Left renal cortex interstitium (tissue), 4 donors: ENCODE data around the gene RNFT2. TPM values are rescaled to one million over a fixed set of nuclear protein-coding genes. Genes with fewer than 3 reads are reported as not detected.

ENCODE experiments used
- DNase-seq, 4 donors: peaks; one replicate each; pipeline ENCODE4 v3.0.0-alpha.2; 2013; ENCODE audit warnings: low read depth in 4 of 4, low spot score in 2 of 4, missing footprints in 1 of 4
- polyA plus RNA-seq, 4 donors: library from polyadenylated mRNA; unstranded; fragments of 120-200 nt; gene quantifications; one replicate each; pipeline ENCODE4 v1.2.1, GENCODE V29; 2013; ENCODE audit not compliant: insufficient read length in 4 of 4

The RNFT2 gene
- polyA plus RNA-seq, 4 donors = 4.0 to 8.0 (median 6.0) TPM

DNA sequence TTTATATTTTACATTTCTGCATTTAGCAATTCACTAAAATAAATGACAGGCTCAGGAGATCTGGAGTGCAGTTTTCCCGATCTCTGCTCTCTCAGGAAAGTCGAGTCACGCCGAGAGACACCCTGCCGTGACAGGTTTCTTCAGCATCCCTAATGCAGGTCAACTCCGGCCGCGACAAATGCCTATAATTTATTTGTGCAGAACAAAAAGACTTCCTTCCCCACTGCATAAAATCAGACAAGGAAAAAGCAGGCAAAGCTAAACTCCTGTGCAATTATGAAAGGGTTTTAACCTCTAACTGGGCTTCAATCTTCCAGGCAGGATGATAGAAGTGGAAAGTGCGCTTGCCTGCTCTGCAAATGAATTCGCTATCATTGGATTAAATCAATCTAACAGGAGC is 28.3 kb upstream of the RNFT2 start:
- DNase-seq = no peak

DNA sequence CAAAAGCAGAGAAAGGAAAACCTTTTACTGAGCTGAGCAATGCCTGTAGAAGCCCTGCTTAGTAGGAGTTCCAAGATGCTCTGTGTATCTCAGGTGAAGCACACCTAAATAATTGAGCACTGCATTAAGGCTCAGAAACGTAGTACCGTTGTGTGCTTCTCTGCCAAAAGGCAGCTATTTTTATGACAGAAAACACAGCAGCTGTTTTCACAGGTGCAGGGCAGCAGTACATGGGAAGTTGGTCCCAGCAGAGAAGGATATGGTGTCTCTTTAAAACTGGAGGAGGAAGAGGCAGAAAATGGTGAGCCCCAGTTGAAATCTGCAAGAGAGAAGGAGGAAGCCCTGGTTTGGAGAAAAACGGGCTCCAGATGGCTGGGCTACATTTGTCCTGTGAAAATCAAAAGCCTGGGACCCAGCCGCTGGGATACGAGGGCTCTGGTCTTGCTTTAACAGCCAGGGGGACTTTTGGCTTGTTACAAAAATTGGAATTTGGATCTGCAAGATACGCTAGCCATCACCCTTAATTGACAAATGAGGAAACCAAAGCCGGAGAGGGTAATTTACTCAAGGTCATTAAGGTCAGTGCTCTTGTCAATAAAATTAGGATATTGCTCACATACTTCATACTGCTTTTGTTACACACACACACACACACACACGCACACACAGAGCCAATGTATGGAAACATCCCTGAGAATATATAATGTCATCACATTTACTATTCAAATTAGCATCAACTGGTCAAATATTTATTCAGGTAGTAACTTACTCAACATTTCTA is 27.6 kb upstream of the RNFT2 start:
- no peak for DNase-seq

DNA sequence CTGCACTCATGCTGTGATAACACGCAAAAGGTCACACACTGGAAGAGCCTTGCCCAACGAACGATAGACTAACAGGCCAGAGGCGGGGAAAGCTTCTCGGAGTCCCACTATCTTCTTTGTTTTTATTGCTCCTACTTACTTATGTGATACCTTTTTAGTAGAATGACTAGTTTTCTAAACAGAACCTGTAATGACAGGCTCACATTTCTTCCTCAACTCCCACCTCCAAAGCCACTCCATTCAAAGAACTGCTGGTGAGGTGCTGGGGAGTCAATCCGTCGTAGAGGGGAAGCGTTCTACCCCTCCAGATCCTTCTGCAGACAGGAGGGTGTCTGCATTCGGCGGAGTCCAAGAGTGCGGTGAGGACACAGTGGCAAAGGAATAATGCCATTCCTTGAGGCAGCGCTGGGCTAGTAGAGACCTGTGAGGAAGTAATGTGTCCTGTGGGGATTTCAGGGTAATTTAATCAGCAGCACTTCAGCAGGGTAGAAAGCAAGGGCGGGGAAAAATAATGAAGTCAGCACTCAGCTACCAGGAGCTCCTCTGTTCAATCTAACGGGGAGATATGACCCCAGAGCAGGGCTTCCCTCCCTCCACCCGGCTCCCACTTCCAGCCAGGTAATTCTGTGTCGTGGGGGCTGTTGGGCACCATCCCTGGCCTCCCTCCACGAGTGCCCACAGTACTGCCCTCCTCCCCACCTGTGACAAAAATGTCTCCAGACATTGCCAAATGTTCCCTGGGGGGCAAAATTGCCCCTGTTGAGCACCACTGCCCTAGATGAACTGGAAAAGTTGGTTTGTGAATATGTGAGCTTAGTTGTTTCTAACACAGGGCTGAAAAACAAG is 25.4 kb upstream of the RNFT2 start:
- DNase-seq = no peak

DNA sequence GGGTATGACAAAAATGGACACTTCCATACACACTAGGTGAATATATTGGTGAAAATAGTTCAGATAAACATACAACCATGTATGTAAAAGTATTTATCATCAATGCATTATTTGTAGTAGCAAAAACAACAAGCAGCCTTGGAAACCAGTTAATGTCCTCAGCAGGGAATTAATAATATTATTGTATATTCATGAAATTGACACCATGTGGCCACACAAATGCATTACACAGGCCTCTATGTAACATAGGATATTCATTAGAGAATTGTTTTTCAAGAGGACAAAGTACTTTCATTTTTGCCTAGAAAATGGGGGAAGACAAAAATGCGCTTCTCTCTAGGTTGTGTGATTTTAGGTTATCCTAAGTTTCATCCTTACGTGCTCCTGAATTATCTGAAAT is 24.6 kb upstream of the RNFT2 start:
- DNase-seq = no peak

DNA sequence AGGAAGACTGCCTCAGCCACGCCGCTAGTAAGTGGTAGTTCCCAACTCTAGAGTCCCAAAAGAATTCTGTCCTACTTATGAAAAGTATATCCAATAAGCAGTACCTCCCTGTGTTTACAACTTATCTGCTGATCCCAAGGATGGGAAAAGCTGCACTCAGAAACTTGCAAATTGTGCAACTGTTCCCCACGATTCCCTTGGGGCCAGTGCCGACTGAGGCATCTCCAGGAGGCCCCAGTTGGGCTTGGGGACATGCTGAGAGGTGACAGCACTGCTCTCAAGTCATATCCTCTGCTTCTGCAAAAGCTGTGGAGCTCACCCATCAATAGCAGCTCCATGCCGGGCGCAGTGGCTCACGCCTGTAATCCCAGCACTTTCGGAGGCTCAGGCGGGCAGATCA is 23.9 kb upstream of the RNFT2 start:
- DNase-seq = no peak

DNA sequence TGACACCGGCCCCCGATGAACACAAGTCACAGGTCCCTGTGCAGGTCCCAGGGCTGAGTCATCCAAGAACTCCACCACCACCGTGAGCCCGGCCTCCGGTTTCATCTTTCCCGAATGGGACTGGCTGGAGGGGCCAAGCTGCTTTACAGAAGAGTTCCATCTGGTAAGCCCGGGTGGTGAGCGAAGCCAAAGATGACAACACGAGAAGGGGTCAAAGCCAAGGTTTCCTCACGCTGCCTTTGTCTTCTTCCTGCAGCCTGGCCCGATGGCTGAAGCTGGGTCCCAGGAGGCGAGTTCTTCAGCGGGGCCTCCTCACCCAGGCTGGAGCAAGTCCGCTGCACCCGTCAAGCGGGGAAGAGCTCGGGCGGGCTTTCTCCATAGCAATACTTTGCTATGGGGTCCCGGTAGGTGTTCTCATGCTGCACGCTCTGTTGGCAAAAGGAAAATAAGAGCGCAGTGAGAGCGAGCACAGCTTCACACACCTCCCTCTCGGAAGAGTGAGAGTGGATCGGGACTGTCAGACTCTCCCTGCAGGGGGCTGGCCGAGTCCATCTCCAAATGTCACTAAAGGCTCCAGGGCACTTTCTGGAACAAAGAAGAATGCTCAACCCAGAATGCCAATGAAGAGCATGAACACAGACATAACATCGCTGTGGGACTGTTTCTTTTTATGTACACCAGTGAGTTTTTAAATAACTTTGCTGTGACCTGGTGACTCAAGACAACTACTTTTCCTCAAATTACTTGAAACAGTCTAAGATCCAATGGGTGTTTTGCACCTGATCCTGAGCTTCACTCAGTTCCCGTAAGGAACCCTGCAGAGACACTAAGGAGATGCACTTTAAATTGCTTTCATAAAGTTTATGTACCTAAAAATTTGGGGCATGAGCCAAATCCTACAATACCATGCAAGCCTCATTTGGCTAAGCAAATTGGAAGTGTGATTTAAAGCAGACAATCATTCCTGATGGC is 20.4 kb upstream of the RNFT2 start:
- no peak for DNase-seq

DNA sequence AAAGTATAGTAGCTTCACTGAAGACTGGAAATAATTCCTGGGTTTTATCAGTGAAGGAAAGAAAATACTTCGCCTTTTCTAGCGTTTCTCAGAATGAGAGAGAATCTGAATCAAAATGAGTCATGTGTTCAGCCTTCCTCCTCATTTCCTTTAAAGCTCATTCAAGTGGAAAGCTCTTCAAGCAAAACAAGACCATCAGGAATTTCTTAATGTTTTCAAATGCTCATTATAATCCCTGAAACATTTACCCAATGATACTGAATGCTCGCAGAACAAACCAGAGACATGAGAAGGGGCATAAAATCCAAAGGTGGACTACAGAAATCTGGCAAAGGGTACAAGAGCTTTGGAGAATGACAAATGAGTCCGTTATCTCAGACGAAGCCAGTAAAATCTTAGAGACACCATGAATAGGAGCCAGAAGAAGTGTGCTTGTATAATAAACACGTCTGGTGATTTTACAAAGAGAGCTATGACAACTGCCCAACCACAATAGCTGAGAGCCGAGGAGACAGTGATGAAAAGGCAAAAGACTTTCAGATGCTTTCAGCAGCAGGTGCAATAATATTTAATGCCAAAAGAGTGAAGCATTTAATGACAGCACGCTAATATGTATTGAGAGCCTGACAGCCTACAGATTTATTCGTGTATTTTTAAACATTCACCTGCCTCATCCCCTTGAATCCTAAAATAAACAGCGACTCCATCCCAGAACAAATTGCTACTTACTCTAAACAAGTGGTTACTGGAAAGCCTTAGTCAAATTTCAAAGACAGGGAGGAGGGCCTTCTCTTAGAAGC is 19.3 kb upstream of the RNFT2 start:
- DNase-seq = no peak

DNA sequence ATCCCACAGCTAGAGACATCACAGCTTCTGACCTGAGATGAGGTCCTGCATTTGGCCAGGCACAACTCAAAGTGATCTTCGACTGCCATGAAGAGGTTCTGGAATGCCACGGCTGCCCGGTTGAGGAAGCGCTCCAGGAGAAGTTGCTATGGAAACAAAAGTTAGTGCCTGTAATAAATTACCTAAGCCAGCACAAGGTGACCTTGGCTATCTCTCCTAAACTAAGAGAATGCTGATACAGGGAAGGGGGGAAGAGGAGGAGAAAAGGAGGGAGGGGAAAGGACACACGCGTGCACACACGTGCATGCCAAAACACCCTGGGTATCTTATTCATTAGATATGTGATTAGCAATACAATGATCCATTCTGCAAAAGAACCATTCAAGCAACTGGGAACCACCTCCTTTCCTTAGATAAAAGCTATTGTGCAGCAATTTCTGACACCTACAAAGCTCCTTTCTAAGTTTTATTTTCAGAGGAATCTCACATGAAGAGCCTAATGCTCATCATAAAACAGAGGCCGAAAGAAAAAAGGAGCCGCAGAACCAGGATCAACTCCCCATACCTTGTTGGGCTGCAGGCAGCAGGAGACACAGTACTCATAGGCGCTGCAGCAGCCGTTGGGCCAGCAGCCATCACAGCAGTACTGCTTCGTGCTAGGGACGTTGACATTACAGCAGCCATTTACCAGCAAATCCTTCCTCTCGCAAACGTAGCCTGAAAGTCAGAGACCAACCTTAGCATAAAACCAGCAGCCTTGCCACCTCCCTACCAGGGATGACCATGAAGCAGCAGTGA is 18.2 kb upstream of the RNFT2 start:
- DNase-seq = no peak

DNA sequence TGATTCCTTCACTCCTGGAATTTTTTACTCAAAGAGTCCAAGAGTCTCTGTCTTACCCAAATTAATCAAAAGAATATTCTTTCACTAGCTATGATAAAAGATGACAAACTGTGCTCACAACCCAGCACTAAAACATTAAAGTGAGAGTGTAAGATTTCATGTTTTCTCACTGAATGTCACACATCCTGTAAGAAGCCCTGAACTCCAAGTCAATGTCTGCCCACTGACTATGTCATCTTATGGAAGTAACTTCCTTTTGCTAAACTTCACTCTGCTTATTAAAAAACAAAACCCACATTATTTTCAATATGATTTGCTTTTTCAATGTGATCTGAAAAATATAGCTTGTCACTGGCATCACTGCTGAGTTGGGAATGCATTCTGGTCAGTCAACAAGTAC is 15.9 kb upstream of the RNFT2 start:
- no peak for DNase-seq

DNA sequence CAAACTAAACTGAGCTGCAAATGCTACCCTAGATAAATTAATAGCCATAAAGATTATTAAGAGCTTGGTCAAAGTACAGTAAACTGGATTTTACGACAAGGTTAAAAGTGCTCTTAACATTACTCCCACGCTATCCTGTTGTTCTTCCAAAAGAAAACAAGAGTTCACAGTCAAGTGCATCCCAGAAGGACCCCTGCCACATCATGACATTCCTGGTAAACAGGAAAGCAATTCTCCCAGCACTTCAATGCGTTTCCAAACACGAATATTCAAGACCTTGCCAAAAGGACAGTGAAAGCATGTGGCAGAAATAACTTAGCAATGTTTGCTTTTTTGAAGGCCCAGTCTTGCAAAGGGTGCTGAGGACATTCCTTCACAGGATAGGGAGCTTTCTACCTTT is 11.4 kb upstream of the RNFT2 start:
- DNase-seq = no peak

DNA sequence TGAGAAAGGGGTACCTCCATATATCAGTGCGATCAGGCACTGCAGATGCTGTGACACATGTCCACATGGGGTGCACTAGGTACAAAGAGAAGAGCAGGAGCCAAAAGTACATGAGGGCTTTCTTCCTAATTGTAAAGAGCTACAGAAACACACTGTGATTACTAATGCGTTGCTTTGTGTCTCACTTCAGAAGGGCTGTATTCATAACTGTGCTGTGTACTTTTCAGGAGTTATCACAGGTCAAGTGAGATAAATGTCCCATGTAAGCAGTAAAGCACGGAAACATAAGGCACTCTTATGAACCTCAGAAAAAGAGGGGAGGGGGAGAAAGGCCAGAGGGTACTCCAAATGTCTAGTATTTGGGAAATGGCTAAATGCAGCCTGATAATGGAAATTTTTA is 10.9 kb upstream of the RNFT2 start:
- DNase-seq = no peak

DNA sequence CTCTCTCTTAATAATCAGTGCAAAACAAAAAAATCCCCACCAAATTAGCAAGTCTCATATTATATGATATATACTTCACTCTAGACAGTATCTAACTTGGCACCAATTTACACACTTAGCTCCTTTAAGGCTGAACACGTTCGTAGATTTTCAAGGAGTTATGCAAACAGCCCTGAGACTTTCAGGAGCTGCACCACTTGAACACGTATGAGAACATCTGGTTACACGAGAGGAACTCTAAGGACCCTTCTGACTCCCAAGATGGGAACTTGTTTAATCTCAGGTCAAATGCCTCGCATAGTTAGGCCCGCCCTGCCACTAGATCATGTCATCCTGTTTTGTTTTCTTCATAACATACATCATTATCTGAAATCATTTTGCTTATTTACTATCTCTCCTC is 10.2 kb upstream of the RNFT2 start:
- no peak for DNase-seq

DNA sequence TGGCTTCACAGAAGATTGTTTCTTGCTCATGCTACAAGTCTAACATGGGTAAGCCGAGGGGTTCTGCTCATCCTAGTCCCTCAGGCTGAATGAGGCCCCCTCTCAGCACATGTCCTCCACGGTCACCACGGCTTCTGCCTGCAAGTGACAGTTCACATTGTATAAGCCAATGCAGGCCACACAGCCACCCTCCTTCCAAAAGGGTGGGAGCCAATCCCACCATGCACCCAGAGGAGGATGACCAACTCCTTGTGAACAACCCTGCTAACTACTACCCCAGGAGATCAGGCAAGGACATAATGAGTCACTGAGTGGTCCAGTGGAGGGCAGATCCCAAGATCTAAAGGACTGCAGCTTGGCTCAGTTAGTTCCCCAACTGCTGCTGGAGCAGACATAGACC is 6.3 kb upstream of the RNFT2 start:
- no peak for DNase-seq

DNA sequence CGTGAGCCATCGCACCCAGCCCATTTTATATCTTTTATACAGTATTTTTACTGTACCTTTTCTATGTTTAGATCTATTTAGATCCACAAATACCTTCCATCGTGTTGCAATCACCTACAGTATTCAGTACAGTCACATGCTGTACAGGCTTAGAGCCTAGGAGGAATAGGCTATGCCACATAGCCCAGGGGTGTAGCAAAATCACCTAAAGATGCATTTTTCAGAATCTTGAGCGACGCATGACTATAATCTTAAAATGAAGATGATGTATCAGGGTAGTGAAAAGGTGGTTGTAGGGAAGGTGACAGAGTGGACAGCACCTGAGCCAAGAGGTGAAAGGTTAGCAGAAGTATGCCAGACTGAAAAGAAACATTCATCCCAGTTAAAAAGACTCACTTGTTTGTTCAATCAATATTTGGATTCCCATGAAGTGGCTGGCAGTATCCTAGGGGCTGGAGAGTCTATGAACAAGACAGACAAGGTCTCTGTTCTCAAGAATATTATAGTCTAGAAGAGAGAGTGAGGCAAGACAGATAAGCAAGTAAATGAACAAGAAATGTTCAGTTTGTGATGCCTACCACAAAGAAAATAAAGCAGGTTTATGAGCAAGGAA is 3.9 kb upstream of the RNFT2 start:
- no peak for DNase-seq

DNA sequence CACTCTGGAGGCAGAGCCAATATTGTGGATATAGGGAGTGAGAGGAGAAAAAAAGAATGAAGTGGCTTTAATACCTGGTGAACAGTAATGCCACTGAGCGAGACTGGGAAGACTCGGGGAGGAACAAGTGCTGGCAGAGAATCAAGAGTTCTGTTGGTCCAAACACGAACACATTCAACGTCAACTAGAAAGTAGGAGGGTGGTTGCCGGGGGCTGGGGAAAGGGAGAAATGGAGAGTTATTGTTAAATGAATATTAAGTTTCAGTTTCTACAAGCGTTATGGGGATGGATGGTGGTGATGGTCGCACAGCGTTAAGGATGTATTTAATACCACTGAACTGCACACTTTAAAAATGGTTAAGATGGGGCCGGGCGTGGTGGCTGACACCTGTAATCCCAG is 3.0 kb upstream of the RNFT2 start:
- no peak for DNase-seq

DNA sequence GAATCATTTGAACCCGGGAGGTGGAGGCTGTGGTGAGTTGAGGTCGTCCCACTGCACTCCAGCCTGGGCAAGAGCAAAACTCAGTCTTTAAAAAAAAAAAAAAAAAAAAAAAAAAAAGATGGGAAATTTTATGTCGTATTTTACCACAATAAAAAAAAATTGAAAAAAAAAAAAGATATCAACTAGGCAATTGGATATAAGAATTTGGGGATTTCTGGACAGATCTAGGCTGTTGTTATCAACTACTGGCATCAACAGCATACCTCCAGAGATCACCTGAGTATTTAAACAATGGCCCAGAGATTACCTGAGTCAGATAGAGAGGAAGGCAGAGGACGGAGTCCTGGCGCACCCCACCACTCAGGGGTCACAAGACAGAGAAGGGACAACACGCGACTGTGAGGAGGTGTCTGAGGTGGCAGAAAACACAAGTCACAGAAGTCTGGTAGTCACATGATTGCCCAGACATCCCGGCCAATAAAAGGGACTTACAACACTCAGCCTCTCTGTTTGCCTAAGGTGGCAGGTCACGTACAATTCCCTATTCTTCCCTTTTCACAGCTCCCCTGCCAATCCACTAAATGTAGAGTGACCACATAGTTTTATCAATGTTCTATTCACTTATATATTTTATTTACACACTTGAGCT is 2.0 kb upstream of the RNFT2 start:
- no peak for DNase-seq

DNA sequence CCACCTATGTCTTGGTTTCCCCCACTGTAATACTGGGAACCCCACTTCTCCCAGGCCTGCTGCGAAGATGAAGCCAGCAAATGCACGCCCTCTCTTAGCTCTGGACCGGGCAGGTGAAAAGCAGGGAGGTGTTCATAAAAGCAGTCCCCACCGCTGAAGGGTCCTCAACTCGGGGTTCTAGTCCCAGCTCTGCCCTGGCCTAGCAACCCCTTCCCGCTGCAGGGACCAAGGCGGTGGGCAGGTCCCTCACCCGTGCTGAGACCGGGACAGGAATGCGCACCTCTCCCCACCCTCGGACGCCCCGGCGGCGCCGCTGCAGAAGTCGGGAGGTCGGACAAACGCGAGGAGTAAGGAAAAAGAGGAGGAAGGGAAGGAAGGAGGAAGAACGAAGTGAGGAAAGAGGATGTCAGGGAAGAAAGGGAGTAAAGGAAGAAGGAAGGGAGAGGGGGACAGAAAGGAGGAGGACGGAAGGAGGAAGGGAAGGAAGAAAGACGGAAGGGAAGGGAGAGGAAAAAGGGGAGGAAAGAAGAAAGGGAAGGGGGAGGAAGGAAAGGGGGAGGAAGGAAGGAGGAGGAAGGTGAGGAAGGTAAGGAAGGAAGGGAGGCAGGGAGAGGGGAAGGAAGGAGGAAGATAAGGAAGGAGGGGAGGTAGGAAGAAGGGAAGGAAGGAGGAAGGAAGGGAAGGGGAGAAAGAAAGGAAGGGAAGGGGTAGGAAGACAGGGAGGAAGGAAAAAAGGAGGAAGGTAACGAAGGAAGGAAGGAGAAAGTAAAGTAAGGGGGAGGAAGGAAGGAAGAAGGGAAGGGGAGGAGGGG is 947 bp upstream of the RNFT2 start:
- DNase-seq = no peak
